PC-9 (cell line): ENCODE data around the gene FOXK1.

ENCODE experiments used
- CTCF ChIP-seq: fragments of 200-600 bp; sonication (generic); conservative IDR thresholded peaks from 2 replicates; pipeline ENCODE4 v1.6.1; 2017; ENCODE audit warnings: mixed run types, antibody characterized with exemption, mild to moderate bottlenecking, moderate library complexity
- EZH2 ChIP-seq: fragments of 200-600 bp; sonication (generic); IDR thresholded peaks from 2 replicates; pipeline ENCODE4 v1.8.0; 2017; ENCODE audit warnings: antibody characterized with exemption, low read depth

- TF ChIP-seq CTCF (no peak; the same call in 1 of the 2 replicates), EZH2 (no peak)
Observed at GRCh38 chr7:4641667-4642467, 40.2 kb upstream of the FOXK1 start.
